T-helper 1 cell treated with Interleukin-12 subunit alpha and Interleukin-12 subunit beta and Interleukin-4 antibody, amounts not matched to agents 30 μg/mL and 1 μg/mL, for 36 hours (primary cell): ENCODE data around the gene NAALADL2.

Experiments
- H3K27ac Mint-ChIP-seq: one replicate; pipeline ENCODE4 v1.8.0; 2021; ENCODE audit warnings: mild to moderate bottlenecking, mixed read lengths
- H3K27me3 Mint-ChIP-seq: one replicate; pipeline ENCODE4 v1.8.0; 2021; ENCODE audit warnings: low read depth, mixed read lengths
- H3K36me3 Mint-ChIP-seq: one replicate; pipeline ENCODE4 v1.8.0; 2021; ENCODE audit warnings: low read depth, mixed read lengths
- H3K4me1 Mint-ChIP-seq: one replicate; pipeline ENCODE4 v1.8.0; 2021; ENCODE audit warnings: low read depth, mixed read lengths
- H3K4me3 Mint-ChIP-seq: one replicate; pipeline ENCODE4 v1.8.0; 2021; ENCODE audit warnings: mild to moderate bottlenecking, moderate library complexity, mixed read lengths
- H3K9me3 Mint-ChIP-seq: one replicate; pipeline ENCODE4 v1.8.0; 2021; ENCODE audit warnings: mixed read lengths

The NAALADL2 gene

GRCh38 chr3:175294793-175295192 is 435.7 kb downstream of the NAALADL2 start:
- no peaks in the 10 kb centered on the region for H3K4me1 Mint-ChIP-seq

GRCh38 chr3:175295248-175296130 is 436.4 kb downstream of the NAALADL2 start:
- H3K4me1 Mint-ChIP-seq: no peaks in the 10 kb centered on the region
- H3K27me3 Mint-ChIP-seq: no peaks in the 10 kb centered on the region
- no peaks in the 10 kb centered on the region for H3K9me3 Mint-ChIP-seq

More at GRCh38 chr3:175294793-175295192, 435.7 kb downstream of the NAALADL2 start:
- H3K27me3 Mint-ChIP-seq: no peaks in the 10 kb centered on the region
- H3K9me3 Mint-ChIP-seq: no peaks in the 10 kb centered on the region
- H3K27ac Mint-ChIP-seq: no peak overlapping the region
- H3K4me3 Mint-ChIP-seq: no peak overlapping the region
- H3K36me3 Mint-ChIP-seq: no peaks in the 10 kb centered on the region

GRCh38 chr3:175297216-175297615 is 438.1 kb downstream of the NAALADL2 start:
- Mint-ChIP-seq H3K9me3 (no peaks in the 10 kb centered on the region), H3K27ac (no peak overlapping the region), H3K4me1 (no peaks in the 10 kb centered on the region), H3K4me3 (no peak overlapping the region), H3K36me3 (no peaks in the 10 kb centered on the region), H3K27me3 (no peaks in the 10 kb centered on the region)

More at GRCh38 chr3:175295248-175296130, 436.4 kb downstream of the NAALADL2 start:
- Mint-ChIP-seq H3K36me3 (no peaks in the 10 kb centered on the region), H3K27ac (no peak overlapping the region), H3K4me3 (no peak overlapping the region)

GRCh38 chr3:175301741-175302140 is 442.6 kb downstream of the NAALADL2 start:
- no peaks in the 10 kb centered on the region for H3K36me3 Mint-ChIP-seq
- no peaks in the 10 kb centered on the region for H3K27me3 Mint-ChIP-seq
- H3K27ac Mint-ChIP-seq: no peak overlapping the region
- H3K4me3 Mint-ChIP-seq: no peak overlapping the region
- H3K4me1 Mint-ChIP-seq: no peaks in the 10 kb centered on the region
- no peaks in the 10 kb centered on the region for H3K9me3 Mint-ChIP-seq

GRCh38 chr3:175304404-175304803 is 445.3 kb downstream of the NAALADL2 start:
- H3K27me3 Mint-ChIP-seq: no peaks in the 10 kb centered on the region
- no peaks in the 10 kb centered on the region for H3K9me3 Mint-ChIP-seq
- no peaks in the 10 kb centered on the region for H3K36me3 Mint-ChIP-seq
- H3K27ac Mint-ChIP-seq: no peak overlapping the region
- H3K4me3 Mint-ChIP-seq: no peak overlapping the region
- no peaks in the 10 kb centered on the region for H3K4me1 Mint-ChIP-seq

GRCh38 chr3:175307642-175308041 is 448.5 kb downstream of the NAALADL2 start:
- Mint-ChIP-seq H3K4me1 (no peaks in the 10 kb centered on the region), H3K36me3 (no peaks in the 10 kb centered on the region), H3K4me3 (no peak overlapping the region), H3K9me3 (no peaks in the 10 kb centered on the region), H3K27ac (no peak overlapping the region), H3K27me3 (no peaks in the 10 kb centered on the region)

- no peaks in the 10 kb centered on the region for H3K9me3 Mint-ChIP-seq
Observed at GRCh38 chr3:175308097-175308496, 449.0 kb downstream of the NAALADL2 start.

GRCh38 chr3:175310046-175310445 is 450.9 kb downstream of the NAALADL2 start:
- H3K36me3 Mint-ChIP-seq: no peaks in the 10 kb centered on the region
- H3K27ac Mint-ChIP-seq: no peak overlapping the region
- H3K4me3 Mint-ChIP-seq: no peak overlapping the region
- no peaks in the 10 kb centered on the region for H3K9me3 Mint-ChIP-seq
- no peaks in the 10 kb centered on the region for H3K4me1 Mint-ChIP-seq
- no peaks in the 10 kb centered on the region for H3K27me3 Mint-ChIP-seq

More at GRCh38 chr3:175308097-175308496, 449.0 kb downstream of the NAALADL2 start:
- no peak overlapping the region for H3K27ac Mint-ChIP-seq
- no peaks in the 10 kb centered on the region for H3K4me1 Mint-ChIP-seq
- no peak overlapping the region for H3K4me3 Mint-ChIP-seq
- no peaks in the 10 kb centered on the region for H3K27me3 Mint-ChIP-seq
- no peaks in the 10 kb centered on the region for H3K36me3 Mint-ChIP-seq

GRCh38 chr3:175311404-175311803 is 452.3 kb downstream of the NAALADL2 start:
- Mint-ChIP-seq H3K9me3 (no peaks in the 10 kb centered on the region), H3K36me3 (no peaks in the 10 kb centered on the region), H3K27me3 (no peaks in the 10 kb centered on the region), H3K27ac (no peak overlapping the region), H3K4me3 (no peak overlapping the region), H3K4me1 (no peaks in the 10 kb centered on the region)

GRCh38 chr3:175311946-175312345 is 452.8 kb downstream of the NAALADL2 start:
- no peak overlapping the region for H3K4me3 Mint-ChIP-seq

GRCh38 chr3:175312791-175313190 is 453.7 kb downstream of the NAALADL2 start:
- no peaks in the 10 kb centered on the region for H3K27me3 Mint-ChIP-seq
- H3K4me1 Mint-ChIP-seq: no peaks in the 10 kb centered on the region
- no peaks in the 10 kb centered on the region for H3K9me3 Mint-ChIP-seq

More at GRCh38 chr3:175311946-175312345, 452.8 kb downstream of the NAALADL2 start:
- Mint-ChIP-seq H3K36me3 (no peaks in the 10 kb centered on the region), H3K9me3 (no peaks in the 10 kb centered on the region), H3K4me1 (no peaks in the 10 kb centered on the region), H3K27ac (no peak overlapping the region), H3K27me3 (no peaks in the 10 kb centered on the region)

GRCh38 chr3:175316799-175317198 is 457.7 kb downstream of the NAALADL2 start:
- no peak overlapping the region for H3K4me3 Mint-ChIP-seq
- no peaks in the 10 kb centered on the region for H3K4me1 Mint-ChIP-seq
- no peaks in the 10 kb centered on the region for H3K9me3 Mint-ChIP-seq
- H3K36me3 Mint-ChIP-seq: no peaks in the 10 kb centered on the region
- no peaks in the 10 kb centered on the region for H3K27me3 Mint-ChIP-seq
- H3K27ac Mint-ChIP-seq: no peak overlapping the region

More at GRCh38 chr3:175312791-175313190, 453.7 kb downstream of the NAALADL2 start:
- H3K36me3 Mint-ChIP-seq: no peaks in the 10 kb centered on the region
- no peak overlapping the region for H3K4me3 Mint-ChIP-seq
- H3K27ac Mint-ChIP-seq: no peak overlapping the region

- no peak overlapping the region for H3K4me3 Mint-ChIP-seq
- H3K27me3 Mint-ChIP-seq: no peaks in the 10 kb centered on the region
- no peaks in the 10 kb centered on the region for H3K36me3 Mint-ChIP-seq
- H3K4me1 Mint-ChIP-seq: no peaks in the 10 kb centered on the region
- H3K9me3 Mint-ChIP-seq: peaks cover 8% of the 10 kb centered on the region
- no peak overlapping the region for H3K27ac Mint-ChIP-seq
Observed at GRCh38 chr3:175325440-175325839, 466.3 kb downstream of the NAALADL2 start.

- peaks cover 8% of the 10 kb centered on the region for H3K9me3 Mint-ChIP-seq
- H3K4me1 Mint-ChIP-seq: no peaks in the 10 kb centered on the region
- H3K27me3 Mint-ChIP-seq: no peaks in the 10 kb centered on the region
- H3K4me3 Mint-ChIP-seq: no peak overlapping the region
- no peak overlapping the region for H3K27ac Mint-ChIP-seq
- H3K36me3 Mint-ChIP-seq: no peaks in the 10 kb centered on the region
Observed at GRCh38 chr3:175326041-175326440, 466.9 kb downstream of the NAALADL2 start.

GRCh38 chr3:175329373-175329772 is 470.2 kb downstream of the NAALADL2 start:
- Mint-ChIP-seq H3K36me3 (no peaks in the 10 kb centered on the region), H3K9me3 (peaks cover 8% of the 10 kb centered on the region), H3K4me3 (no peak overlapping the region), H3K4me1 (no peaks in the 10 kb centered on the region), H3K27ac (no peak overlapping the region), H3K27me3 (no peaks in the 10 kb centered on the region)
